SK-N-SH (cell line): ENCODE data around the gene APEH.

Experiments
- CTCF ChIP-seq: fragments of 200-600 bp; sonication (generic); IDR thresholded peaks from 2 replicates; pipeline ENCODE4 v1.6.1; 2017; ENCODE audit warnings: antibody characterized with exemption, mild to moderate bottlenecking, moderate library complexity
- EZH2phosphoT487 ChIP-seq: fragments of 200-600 bp; sonication (generic); IDR thresholded peaks from 2 replicates; pipeline ENCODE4 v1.6.1; 2017; ENCODE audit warnings: low read depth, mixed run types, mild to moderate bottlenecking, antibody characterized with exemption, moderate library complexity, borderline replicate concordance
- FOXJ3 ChIP-seq: sonication (generic); formaldehyde crosslinking; IDR thresholded peaks from 2 replicates; pipeline ENCODE4 v1.5.1; 2020; ENCODE audit warnings: mild to moderate bottlenecking, missing genetic modification reagents
- FOXM1 ChIP-seq: IDR thresholded peaks from 2 replicates; pipeline ENCODE4 v1.4.0; 2012; ENCODE audit warnings: low read depth, mild to moderate bottlenecking
- POLR2AphosphoS5 ChIP-seq: IDR thresholded peaks from 2 replicates; pipeline ENCODE4 v1.6.1; 2012; ENCODE audit warnings: low read depth, low read length
- TEAD4 ChIP-seq: IDR thresholded peaks from 2 replicates; pipeline ENCODE4 v1.4.0; 2012; ENCODE audit warnings: mild to moderate bottlenecking, borderline replicate concordance; ENCODE audit not compliant: insufficient read depth

GRCh38 chr3:49626796-49627195 is 47.4 kb upstream of the APEH start:
- no peak for TF ChIP-seq CTCF
- no peak for TF ChIP-seq POLR2AphosphoS5
- TF ChIP-seq FOXJ3 = no peak
- no peak for TF ChIP-seq EZH2phosphoT487
- no peak for TF ChIP-seq FOXM1
- no peak for TF ChIP-seq TEAD4
